HK-2 (cell line): ENCODE results near the gene TCF4.

ENCODE experiments used
- DNase-seq: peaks from one replicate; pipeline ENCODE4 v3.0.0-alpha.2; 2018; ENCODE audit not compliant: unreplicated experiment

The TCF4 gene

DNA sequence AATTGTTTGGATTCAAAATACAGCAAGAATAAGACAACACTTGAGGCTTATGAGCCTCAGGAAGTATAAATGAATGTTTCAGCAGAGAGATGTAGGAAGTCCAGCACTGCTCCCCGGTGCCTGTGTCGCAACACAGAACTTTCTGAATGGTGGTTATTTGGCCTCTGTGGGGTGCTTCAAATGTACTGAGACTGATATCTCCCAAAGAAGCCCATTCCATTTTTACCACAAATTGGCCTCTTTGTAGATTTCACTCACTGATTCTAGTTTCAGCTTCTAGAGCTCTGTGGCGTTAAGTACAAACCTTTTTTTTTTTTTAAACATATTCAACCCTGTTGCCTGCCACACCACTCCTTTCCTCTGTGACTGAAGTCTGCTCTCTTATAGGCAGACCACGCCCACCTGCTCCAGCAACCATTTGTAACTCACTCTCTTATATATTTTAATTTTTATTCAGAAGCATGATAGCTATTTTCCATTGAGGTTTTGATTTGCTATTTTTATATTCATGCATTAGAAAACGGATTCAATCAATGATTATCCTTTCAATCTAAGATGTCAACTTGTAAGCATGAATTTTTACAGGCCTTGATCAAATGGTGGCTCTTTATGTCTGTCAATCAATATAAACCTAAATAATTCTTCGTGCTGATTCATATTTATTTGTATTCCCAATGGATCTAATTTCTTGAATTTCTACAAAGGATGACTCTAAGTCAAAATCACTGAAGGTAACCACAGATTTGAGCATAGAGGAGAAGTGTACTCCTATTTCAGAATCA lies 351.7 kb downstream of the TCF4 start:
- no peak for DNase-seq

DNA sequence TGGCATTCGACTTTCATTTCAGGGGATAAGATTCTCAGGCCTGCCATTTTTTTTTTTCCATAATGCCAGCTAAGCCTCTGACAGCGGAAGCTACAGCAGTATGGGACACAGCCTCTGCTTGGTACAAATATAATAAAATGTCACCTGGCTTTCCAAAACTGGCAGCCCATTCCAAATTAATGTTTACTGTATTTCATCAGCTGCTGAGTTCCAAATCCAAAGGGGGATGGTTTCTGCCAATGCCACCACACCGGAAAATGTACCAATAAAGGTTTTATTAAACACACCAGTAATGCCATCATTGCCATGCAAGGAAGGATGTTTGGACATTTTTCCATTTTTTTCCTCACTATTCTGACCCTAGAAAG lies 352.9 kb downstream of the TCF4 start:
- no peak for DNase-seq

DNA sequence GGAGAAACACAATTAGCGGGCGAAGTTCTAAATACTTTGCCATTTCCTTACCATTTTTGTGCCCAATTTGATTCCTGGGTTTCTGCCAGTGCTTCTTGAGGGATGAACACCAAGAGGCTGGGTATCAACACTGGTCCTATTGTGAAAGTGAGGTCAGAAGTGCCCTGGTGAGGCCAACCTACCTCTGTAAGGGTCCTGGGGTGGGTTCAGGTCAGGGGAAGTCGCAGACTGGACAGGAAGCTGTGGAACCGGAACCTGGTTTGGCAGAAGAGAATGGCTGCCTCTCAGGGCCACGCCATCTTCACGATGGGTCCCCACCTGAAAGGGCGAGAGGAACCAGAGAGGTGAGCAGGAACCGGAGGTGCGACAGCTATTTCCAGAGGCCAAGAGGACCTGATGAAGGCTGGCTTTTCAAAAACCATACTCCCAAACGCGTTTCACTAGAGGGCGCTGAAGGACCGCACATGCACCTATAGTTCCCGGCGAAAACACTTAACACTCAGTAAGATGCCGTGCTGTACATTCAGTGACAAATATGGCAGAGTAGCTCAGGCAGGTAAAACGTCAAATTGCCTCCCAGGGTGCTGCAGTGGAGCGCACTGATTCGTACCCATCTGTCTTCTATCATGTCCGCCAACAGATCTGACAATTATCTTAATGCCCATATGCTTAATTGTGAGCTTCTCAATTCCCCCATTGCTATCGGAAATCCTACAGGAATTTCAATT lies 353.5 kb downstream of the TCF4 start:
- peak; percentile 66 for DNase-seq

DNA sequence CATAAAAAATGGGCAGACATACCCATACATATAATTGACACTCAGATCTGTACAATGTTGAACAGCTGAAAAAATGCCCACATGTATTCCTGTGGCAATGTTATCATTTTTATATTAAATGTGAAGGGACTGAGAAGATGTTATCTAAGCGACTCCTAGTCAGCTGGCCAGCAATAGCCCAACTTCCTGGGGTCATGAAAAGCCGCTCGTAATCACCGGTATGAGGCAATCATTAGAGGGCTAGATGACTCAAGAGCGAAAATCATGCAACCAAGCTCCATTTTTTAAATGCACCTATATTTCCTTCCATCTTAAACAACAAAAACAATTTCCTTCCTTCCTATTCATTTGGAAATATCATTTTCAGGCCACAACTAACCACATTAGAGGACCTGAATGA lies 354.1 kb downstream of the TCF4 start:
- DNase-seq = no peak

DNA sequence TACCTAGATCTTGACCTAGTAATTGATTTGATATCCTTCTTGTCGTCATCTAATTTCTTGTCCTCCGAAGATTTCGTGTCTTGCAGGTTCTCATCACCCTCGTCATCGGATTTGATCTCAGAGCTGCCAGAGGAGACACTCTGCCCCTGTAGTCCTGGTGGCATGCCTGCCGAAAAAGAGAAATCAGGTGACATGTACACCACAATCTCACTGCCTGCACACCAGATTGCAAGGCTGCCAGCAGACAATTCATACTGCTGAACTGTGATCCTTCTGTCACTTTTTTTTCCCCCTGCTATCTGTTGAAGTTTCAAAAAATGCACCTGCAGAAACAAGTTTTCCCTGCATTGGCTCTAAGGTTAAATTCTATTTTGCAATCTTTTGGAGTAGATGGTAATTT lies 355.5 kb downstream of the TCF4 start:
- no peak for DNase-seq

DNA sequence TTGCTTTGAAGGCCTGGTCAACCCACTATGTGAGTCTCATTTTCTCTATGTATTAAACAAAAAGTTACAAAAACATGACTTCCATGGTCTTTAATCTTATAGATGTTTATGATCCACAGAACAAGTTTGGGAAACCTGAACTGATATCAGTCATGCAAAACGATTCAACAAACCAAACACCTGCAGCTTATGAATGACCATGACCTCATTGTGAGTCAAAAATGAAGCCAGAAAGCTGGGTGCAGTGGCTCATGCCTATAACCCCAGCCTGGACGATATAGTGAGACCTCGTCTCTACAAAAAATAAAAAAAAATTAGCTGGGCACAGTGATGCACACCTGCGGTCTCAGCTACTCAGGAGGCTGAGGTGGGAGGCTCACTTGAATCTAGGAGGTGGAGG lies 358.3 kb downstream of the TCF4 start:
- no peak for DNase-seq

GRCh38 chr18:55228707-55229106 lies 359.3 kb downstream of the TCF4 start:
- DNase-seq = no peak

- DNase-seq = no peak
Observed at GRCh38 chr18:55228191-55228590, 359.8 kb downstream of the TCF4 start.

GRCh38 chr18:55227771-55228170 lies 360.2 kb downstream of the TCF4 start:
- no peak for DNase-seq

- no peak for DNase-seq
Observed at GRCh38 chr18:55226044-55226443, 361.9 kb downstream of the TCF4 start.

GRCh38 chr18:55224086-55224625 lies 363.8 kb downstream of the TCF4 start:
- no peak for DNase-seq

DNA sequence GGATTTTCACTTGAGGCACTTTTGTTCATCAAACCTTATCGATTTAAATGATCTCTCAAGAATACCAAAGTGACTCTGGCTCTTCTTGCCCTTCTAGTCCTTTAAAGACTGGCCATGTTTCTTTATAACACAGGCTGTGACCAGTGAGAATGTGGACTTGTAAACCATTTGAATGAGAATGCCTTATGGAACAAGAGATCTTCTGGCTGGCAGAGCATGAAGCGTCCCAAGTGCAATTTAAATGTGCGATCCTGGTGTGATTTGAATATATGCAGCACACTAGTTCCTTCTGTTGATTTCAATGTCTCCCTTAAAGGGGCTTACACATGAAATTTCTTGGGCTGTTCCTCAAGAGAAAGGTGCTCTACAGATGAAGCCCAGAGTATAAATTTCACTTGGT lies 366.4 kb downstream of the TCF4 start:
- no peak for DNase-seq

DNA sequence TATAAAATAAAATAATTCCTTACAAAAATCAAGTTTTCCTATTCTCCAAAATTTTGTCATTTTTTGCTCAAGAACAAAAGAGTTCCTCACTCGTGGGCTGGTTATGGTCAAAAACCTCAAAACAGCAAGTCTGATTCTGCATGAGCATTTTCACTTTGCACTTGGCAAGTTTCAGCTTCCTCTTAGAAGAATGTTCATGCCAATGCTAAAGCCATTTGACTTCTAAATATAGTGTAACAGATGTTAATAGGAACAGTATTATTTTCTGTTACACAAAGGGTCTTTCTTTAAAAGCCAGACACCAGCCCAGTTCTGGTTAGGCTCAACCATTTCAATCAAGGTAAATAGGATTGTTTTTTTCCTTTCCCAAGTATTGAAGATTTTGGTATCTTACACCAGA lies 367.5 kb downstream of the TCF4 start:
- no peak for DNase-seq

DNA sequence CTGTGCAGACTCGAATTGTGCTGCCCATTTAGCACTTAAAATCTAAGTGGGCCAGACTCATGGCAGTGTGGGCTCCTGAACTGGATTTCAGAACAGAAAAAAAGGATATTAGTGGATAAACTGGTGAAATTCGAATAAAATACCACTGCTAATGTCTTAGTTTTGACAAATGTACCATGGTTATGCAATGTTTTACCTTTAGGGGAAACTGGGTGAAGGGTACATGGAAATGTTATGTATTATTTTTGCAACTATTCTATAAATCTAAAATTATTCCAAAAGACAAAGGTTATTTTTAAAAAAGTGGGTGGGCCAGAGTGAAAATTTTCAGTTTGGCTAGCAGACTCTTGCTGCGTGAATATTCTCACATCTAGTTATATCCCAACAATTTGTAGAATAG lies 368.2 kb downstream of the TCF4 start:
- no peak for DNase-seq

GRCh38 chr18:55219059-55219458 lies 368.9 kb downstream of the TCF4 start:
- no peak for DNase-seq

DNA sequence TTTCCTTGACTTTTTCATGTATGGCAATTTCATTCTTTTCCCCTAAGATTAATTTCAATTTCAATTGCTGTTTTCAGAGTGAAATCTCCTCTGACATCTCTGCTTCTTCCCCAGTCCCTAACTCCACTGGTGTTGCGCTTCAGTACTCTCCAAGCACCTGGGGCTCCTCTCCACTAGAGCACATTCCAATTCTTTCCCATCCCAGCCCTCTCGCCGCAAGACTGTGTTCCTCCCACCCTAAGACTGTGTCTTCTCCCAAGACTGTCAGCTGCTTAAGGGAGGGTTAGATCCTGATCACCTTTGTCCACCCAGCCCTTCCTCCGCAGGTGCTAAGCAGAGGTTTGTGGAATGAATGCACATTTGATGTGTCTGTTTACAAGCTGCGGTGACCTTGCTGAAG lies 373.0 kb downstream of the TCF4 start:
- no peak for DNase-seq

GRCh38 chr18:55214534-55214933 lies 373.5 kb downstream of the TCF4 start:
- no peak for DNase-seq

DNA sequence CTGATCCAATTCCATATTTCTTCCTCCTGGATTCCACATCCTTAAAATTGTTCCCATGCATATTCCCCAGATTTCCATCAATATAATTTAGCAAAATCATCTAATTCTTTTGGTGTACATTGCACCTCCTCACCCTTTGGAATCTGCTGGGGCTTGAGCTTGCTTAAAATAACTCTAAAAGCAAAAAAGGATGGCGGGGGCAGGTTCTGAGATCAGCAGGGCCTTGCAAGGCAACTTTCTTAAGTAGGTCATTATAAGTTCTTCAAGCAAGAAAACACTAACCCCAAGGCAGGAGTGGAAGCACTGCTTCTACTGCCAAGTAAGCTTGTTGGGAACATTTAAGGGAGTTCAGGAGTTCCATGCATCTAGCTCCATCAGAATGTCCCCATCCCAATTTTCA lies 374.4 kb downstream of the TCF4 start:
- no peak for DNase-seq

- no peak for DNase-seq
Observed at GRCh38 chr18:55206927-55207326, 381.1 kb downstream of the TCF4 start.

- no peak for DNase-seq
Observed at GRCh38 chr18:55202232-55202917, 385.6 kb downstream of the TCF4 start.

DNA sequence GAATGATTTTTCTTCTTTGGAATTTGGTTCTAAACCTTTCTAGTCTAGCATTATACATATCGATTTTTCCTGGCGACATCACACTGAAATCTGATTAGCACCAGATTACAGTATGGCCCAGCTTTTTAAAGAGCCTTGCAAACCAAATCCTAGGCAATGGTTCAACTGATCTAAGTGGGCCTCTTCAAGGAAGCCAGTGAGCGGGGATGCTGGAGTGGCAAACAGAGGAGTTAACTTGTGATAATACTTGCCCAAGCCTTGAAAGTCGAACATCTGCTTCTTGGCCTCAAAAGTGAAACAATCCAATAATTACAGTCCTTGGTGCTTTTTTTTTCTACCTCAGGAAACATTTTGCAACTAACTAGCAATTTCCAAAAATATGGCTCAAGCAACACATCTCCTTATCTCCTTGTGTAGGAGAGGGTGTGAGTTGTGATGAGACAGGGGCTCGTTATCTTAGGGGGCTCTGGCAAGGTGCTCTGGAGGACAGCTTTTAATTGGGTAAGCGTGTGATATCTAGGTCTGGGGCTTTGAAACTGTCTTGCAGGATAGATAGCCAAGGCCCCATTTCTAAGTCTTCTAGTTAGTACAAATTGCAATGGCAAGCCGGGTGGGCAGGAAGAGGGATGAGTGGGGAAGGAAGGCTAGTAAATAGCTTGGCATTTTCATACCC lies 388.6 kb downstream of the TCF4 start:
- no peak for DNase-seq

- DNase-seq = no peak
Observed at GRCh38 chr18:55195863-55196262, 392.1 kb downstream of the TCF4 start.
